K562 (cell line): ENCODE results near the gene GCG. TPM values are rescaled to one million over a fixed set of nuclear protein-coding genes. Genes with fewer than 3 reads are reported as not detected.

ENCODE experiments used
- ATAC-seq: fragments of 200-7000 bp; cut with Tn5 transposase; 3 replicates; pipeline ENCODE4 v1.9.1; 2020; ENCODE audit warnings: moderate library complexity
- BruUV-seq: library from RNA; stranded (reverse); fragments of 400-500 nt; replicated peaks from 2 replicates; lab custom pipeline; 2021; lab: Mats Ljungman, UMichigan
- CTCF ChIA-PET: fragments of 300-600 bp; formaldehyde crosslinking; extraction: SDS; loops from one replicate; lab custom pipeline; 2021; ENCODE audit warnings: low intra/inter-chr PET ratio; lab: Yijun Ruan, JAX
- POLR2A ChIA-PET: fragments of 300-600, 350-650 bp; sonication (Branson Sonifier 250); formaldehyde crosslinking; extraction: SDS; loops from one replicate; lab custom pipeline; 2021; ENCODE audit warnings: antibody characterized with exemption, inconsistent platforms; lab: Yijun Ruan, JAX
- DNase-seq, 4 experiments: peaks; one replicate each; pipeline versions ENCODE4 v3.0.0 to v3.0.0-alpha.2; 2011 to 2018; ENCODE audit warnings: low spot score in 3 of 4, mixed read lengths in 3 of 4; ENCODE audit errors: extremely low read depth in 1 of 4
- FAIRE-seq: peaks from 2 replicates; lab custom pipeline; 2011; peaks lifted over from hg19 to GRCh38; lab: Jason Lieb, UNC
- H2AFZ ChIP-seq: 2 replicates; pipeline ENCODE4 v1.6.0; 2011; ENCODE audit warnings: low read depth, low read length, control low read depth, inconsistent platforms
- H3K27ac ChIP-seq: fragments of 200-600 bp; 3 replicates; pipeline ENCODE4 v1.8.0; 2011; ENCODE audit warnings: low read depth, mild to moderate bottlenecking, control low read depth, inconsistent platforms, low read length, moderate library complexity, mixed read lengths; ENCODE audit errors: extremely low read depth
- H3K27me3 ChIP-seq, 2 experiments: fragments of 300-600 bp in 1 of 2; 2 replicates in 1 of 2; 3 replicates in 1 of 2; pipeline versions ENCODE4 v1.6.0 to v1.8.0; 2011; ENCODE audit warnings: inconsistent platforms in 2 of 2, low read length in 2 of 2, mild to moderate bottlenecking in 1 of 2, mixed read lengths in 1 of 2, moderate library complexity in 1 of 2; ENCODE audit not compliant: control insufficient read depth in 2 of 2, insufficient read depth in 2 of 2
- H3K36me3 ChIP-seq: fragments of 300-600 bp; 3 replicates; pipeline ENCODE4 v1.8.0; 2011; ENCODE audit warnings: mild to moderate bottlenecking, low read length, inconsistent platforms; ENCODE audit not compliant: control insufficient read depth, insufficient read depth
- H3K4me1 ChIP-seq, 2 experiments: fragments of 200-600 bp in 1 of 2; replicated peaks in 1 of 2; 2 replicates in 1 of 2; 3 replicates in 1 of 2; pipeline versions ENCODE4 v1.5.1 to v1.8.0; 2011; ENCODE audit warnings: inconsistent platforms in 2 of 2, low read length in 2 of 2, mild to moderate bottlenecking in 1 of 2, mixed read lengths in 1 of 2, moderate library complexity in 1 of 2; ENCODE audit not compliant: control insufficient read depth in 2 of 2, insufficient read depth in 2 of 2
- H3K4me2 ChIP-seq: 2 replicates; pipeline ENCODE4 v1.6.1; 2011; ENCODE audit warnings: low read length, control low read depth, inconsistent platforms, mixed read lengths; ENCODE audit not compliant: insufficient read depth
- H3K4me3 ChIP-seq: fragments of 200-600 bp; sonication (generic), shearing (Covaris generic); 2 replicates; pipeline ENCODE4 v1.5.1; 2016; ENCODE audit warnings: control low read depth, inconsistent platforms
- H3K79me2 ChIP-seq: fragments of 200-600 bp; 3 replicates; pipeline ENCODE4 v1.8.0; 2011; ENCODE audit warnings: low read length, inconsistent platforms; ENCODE audit not compliant: control insufficient read depth, insufficient read depth
- H3K9ac ChIP-seq, 2 experiments: 2 replicates each; pipeline versions ENCODE4 v1.6.0 to v1.6.1; 2011; ENCODE audit warnings: low read depth in 2 of 2, low read length in 2 of 2, control low read depth in 1 of 2, inconsistent platforms in 1 of 2, mild to moderate bottlenecking in 1 of 2, mixed read lengths in 1 of 2; ENCODE audit not compliant: insufficient read depth in 1 of 2
- H3K9me1 ChIP-seq: one replicate; pipeline ENCODE4 v1.6.0; 2011; ENCODE audit warnings: inconsistent platforms, mild to moderate bottlenecking, low read length, moderate library complexity; ENCODE audit not compliant: control insufficient read depth, insufficient read depth
- H3K9me3 ChIP-seq: replicated peaks from 2 replicates; pipeline ENCODE4 v1.5.1; 2011; ENCODE audit warnings: low read depth, low read length, inconsistent platforms; ENCODE audit not compliant: control insufficient read depth, insufficient read depth
- H4K20me1 ChIP-seq: replicated peaks from 2 replicates; pipeline ENCODE4 v1.6.1; 2011; ENCODE audit warnings: low read length, inconsistent platforms, mixed read lengths; ENCODE audit not compliant: control insufficient read depth, insufficient read depth
- ARNT ChIP-seq, 2 experiments: fragments of 450-650 bp; IDR thresholded peaks; 2 replicates each; pipeline ENCODE4 v1.6.1; 2016; ENCODE audit warnings: mild to moderate bottlenecking in 1 of 2
- HMG20A ChIP-seq: fragments of 450-650 bp; formaldehyde crosslinking; conservative IDR thresholded peaks from 2 replicates; pipeline ENCODE4 v1.4.0; 2020; ENCODE audit warnings: mild to moderate bottlenecking, mixed read lengths
- KDM4B ChIP-seq, 2 experiments: fragments of 450-650 bp in 1 of 2; sonication (generic) in 1 of 2; IDR thresholded peaks; 2 replicates each; pipeline ENCODE4 v1.6.1; 2016 to 2017; ENCODE audit warnings: borderline replicate concordance in 2 of 2, antibody characterized with exemption in 1 of 2, low read depth in 1 of 2, mild to moderate bottlenecking in 1 of 2
- NFATC3 ChIP-seq: fragments of 450-650 bp; IDR thresholded peaks from 2 replicates; pipeline ENCODE4 v1.6.1; 2017; ENCODE audit warnings: mild to moderate bottlenecking
- NFIC ChIP-seq: fragments of 450-650 bp; IDR thresholded peaks from 2 replicates; pipeline ENCODE4 v1.6.1; 2017; ENCODE audit warnings: mild to moderate bottlenecking, inconsistent platforms
- OTX1 ChIP-seq: fragments of 450-650 bp; formaldehyde crosslinking; IDR thresholded peaks from 2 replicates; pipeline ENCODE4 v1.4.0; 2022; ENCODE audit warnings: mild to moderate bottlenecking
- ZBTB1 ChIP-seq: sonication (generic); formaldehyde crosslinking; IDR thresholded peaks from 2 replicates; pipeline ENCODE4 v1.8.1; 2023; ENCODE audit warnings: missing genetic modification reagents, low read depth, mild to moderate bottlenecking, borderline replicate concordance
- ZNF77 ChIP-seq: fragments of 250-450 bp; sonication (Bioruptor Pico); IDR thresholded peaks from 2 replicates; pipeline ENCODE4 v1.5.0; 2020
- WGBS: fragments of 100-300 bp; shearing (Covaris generic); methylation state at CpG from one replicate; pipeline ENCODE4 v1.1.6; 2016; ENCODE audit warnings: low coverage, mixed read lengths; ENCODE audit not compliant: insufficient coverage; ENCODE audit errors: missing lambda C conversion rate; 5-methylcytosine and 5-hydroxymethylcytosine counted together
- in situ Hi-C: fragments of 300-500 bp; cut with MboI; formaldehyde crosslinking; loops from 4 replicates; pipeline ENCODE4 v1.15.0; 2018; ENCODE audit warnings: inconsistent platforms, mixed read lengths
- intact Hi-C: fragments of 100-400 bp; cut with micrococcal nuclease; formaldehyde crosslinking; loops from 2 replicates; pipeline ENCODE4 v1.14.2; 2022
- polyA plus RNA-seq, 8 experiments: library from polyadenylated mRNA; depleted of rRNA in 4 of 8; stranded (reverse) in 5 of 8; unstranded in 3 of 8; fragments of >200 nt; fragmentation: Nextera tagmentation in 2 of 8; fragmentation: Illumina TruSeq in 1 of 8; extraction: Ambion mirVana in 2 of 8; extraction: Trizol in 1 of 8; gene quantifications; 2 replicates each; pipeline versions ENCODE4 v1.2.1 to v1.2.3, GENCODE V29; 2011 to 2014; ENCODE audit warnings: inconsistent platforms in 1 of 8, missing spikeins in 1 of 8
- total RNA-seq, 7 experiments: library from RNA; depleted of rRNA in 6 of 7; stranded (reverse); fragments of >200 nt in 6 of 7; fragmentation: Illumina TruSeq in 2 of 7; extraction: Trizol in 2 of 7; gene quantifications; 2 replicates each; pipeline versions ENCODE4 v1.2.1 to v1.2.3, GENCODE V29; 2011 to 2021; ENCODE audit warnings: low replicate concordance in 1 of 7
- TF ChIP-seq, protein P1 (sequence below): sonication (generic); formaldehyde crosslinking; IDR thresholded peaks from 2 replicates; pipeline ENCODE4 v1.8.0; 2022; ENCODE audit warnings: missing genetic modification reagents, mild to moderate bottlenecking, borderline replicate concordance

The GCG gene
- total and polyA plus RNA-seq, 9 of the 15 experiments (the other 6 are each of a cell fraction or from before 2014, with no cell fraction given) = not detected

GRCh38 chr2:162156149-162156548, 4.1 kb upstream of the GCG start (continued):
- no peak for TF ChIP-seq NFATC3

DNA sequence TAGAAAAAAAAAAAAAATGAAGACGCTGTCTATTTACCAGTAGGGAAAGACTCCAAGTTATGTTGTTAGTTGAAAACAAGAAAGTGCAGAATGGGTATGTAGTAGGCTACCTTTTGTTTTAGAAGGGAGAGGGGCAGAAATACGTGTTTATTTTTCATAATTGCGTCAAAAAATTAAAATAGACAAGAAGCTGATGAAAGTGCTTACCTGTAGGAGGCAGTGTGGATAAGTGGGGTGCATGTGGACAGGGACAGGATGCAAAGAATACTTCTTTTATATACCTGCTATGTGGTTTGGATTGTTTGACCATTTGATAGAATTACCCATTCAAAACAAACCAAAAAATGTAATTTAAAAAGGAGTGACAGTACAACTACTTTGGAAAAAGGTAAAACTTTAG, 3.0 kb upstream of the GCG start:
- no peaks in the 10 kb centered on the region for H3K36me3 ChIP-seq
- H3K9me1 ChIP-seq = no peaks in the 10 kb centered on the region
- H4K20me1 ChIP-seq = no peaks in the 10 kb centered on the region
- no peak overlapping the region for H2AFZ ChIP-seq
- H3K27ac ChIP-seq = no peak overlapping the region
- H3K9me3 ChIP-seq = no peaks in the 10 kb centered on the region; the same call in 1 of the 2 replicates
- no TSS peak for BruUV-seq
- H3K79me2 ChIP-seq = no peaks in the 10 kb centered on the region
- no peak overlapping the region for H3K4me3 ChIP-seq
- H3K27me3 ChIP-seq = no peaks in the 10 kb centered on the region
- TF ChIP-seq HMG20A (CRISPR knock-in tag) (no peak), KDM4B (IDR thresholded peaks at IDR 0.05; ENCODE audit: borderline replicate concordance in 2 of 2, low read depth in 1 of 2) (no peak), ZNF77 (CRISPR knock-in tag) (no peak), NFIC (no peak), OTX1 (CRISPR knock-in tag) (no peak), ZBTB1 (CRISPR knock-in tag) (no peak), ARNT (IDR thresholded peaks at IDR 0.05) (no peak)
- TF ChIP-seq, protein P1, sequence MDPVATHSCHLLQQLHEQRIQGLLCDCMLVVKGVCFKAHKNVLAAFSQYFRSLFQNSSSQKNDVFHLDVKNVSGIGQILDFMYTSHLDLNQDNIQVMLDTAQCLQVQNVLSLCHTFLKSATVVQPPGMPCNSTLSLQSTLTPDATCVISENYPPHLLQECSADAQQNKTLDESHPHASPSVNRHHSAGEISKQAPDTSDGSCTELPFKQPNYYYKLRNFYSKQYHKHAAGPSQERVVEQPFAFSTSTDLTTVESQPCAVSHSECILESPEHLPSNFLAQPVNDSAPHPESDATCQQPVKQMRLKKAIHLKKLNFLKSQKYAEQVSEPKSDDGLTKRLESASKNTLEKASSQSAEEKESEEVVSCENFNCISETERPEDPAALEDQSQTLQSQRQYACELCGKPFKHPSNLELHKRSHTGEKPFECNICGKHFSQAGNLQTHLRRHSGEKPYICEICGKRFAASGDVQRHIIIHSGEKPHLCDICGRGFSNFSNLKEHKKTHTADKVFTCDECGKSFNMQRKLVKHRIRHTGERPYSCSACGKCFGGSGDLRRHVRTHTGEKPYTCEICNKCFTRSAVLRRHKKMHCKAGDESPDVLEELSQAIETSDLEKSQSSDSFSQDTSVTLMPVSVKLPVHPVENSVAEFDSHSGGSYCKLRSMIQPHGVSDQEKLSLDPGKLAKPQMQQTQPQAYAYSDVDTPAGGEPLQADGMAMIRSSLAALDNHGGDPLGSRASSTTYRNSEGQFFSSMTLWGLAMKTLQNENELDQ = no peak
- intact Hi-C loops = no loop called here
- 0% methylated on average over 3 of the region's 3 CpGs for WGBS
- FAIRE-seq = no peak
- H3K4me1 ChIP-seq = no peaks in the 10 kb centered on the region
- ATAC-seq = no peak
- in situ Hi-C loops = no loop called here
- H3K9ac ChIP-seq = no peak overlapping the region
- no peak overlapping the region for H3K4me2 ChIP-seq
- POLR2A ChIA-PET = interaction anchor here (0.6 kb wide), 1 partner anchor 60 kb away, joined by 3 read pairs; no protein-coding TSS in a partner anchor
- CTCF ChIA-PET = no interaction called here
- no peak for DNase-seq
